Aorta (tissue), 5 donors: ENCODE results near the gene SERHL2. TPM values are rescaled to one million over a fixed set of nuclear protein-coding genes. Genes with fewer than 3 reads are reported as not detected.
A peak's percentile ranks its signal among the peaks of the same experiment; 100 is the strongest.
"Not testable (repeated sequence)": the region's sequence is repeated elsewhere in the genome, so short reads cannot be mapped to it uniquely, and the experiment has no call there.

ENCODE experiments used
- ATAC-seq: fragments of 200-7000 bp; cut with Tn5 transposase; one replicate; pipeline ENCODE4 v1.9.1; 2022; ENCODE audit warnings: moderate library complexity; ENCODE audit not compliant: low FRiP score
- DNase-seq, 2 donors: peaks; one replicate each; pipeline ENCODE4 v3.0.0-alpha.2; 2020
- H3K27ac ChIP-seq, 2 donors: one replicate each; pipeline ENCODE4 v1.5.1; 2013; ENCODE audit warnings: low read length in 2 of 2, mild to moderate bottlenecking in 2 of 2, moderate library complexity in 2 of 2, control low read depth in 1 of 2, inconsistent platforms in 1 of 2, low read depth in 1 of 2
- H3K27me3 ChIP-seq, 2 donors: one replicate each; pipeline ENCODE4 v1.6.1; 2013; ENCODE audit warnings: control low read depth in 1 of 2, low read length in 1 of 2, mild to moderate bottlenecking in 1 of 2, moderate library complexity in 1 of 2; ENCODE audit not compliant: insufficient read depth in 2 of 2, control insufficient read depth in 1 of 2
- H3K36me3 ChIP-seq, 2 donors: one replicate each; pipeline ENCODE4 v1.6.1; 2013; ENCODE audit warnings: control low read depth in 1 of 2, low read length in 1 of 2, mild to moderate bottlenecking in 1 of 2; ENCODE audit not compliant: insufficient read depth in 2 of 2, control insufficient read depth in 1 of 2
- H3K4me1 ChIP-seq, 2 donors: one replicate each; pipeline ENCODE4 v1.6.1; 2013; ENCODE audit warnings: low read length in 2 of 2, control low read depth in 1 of 2, mild to moderate bottlenecking in 1 of 2, moderate library complexity in 1 of 2; ENCODE audit not compliant: insufficient read depth in 2 of 2, control insufficient read depth in 1 of 2
- H3K4me3 ChIP-seq, 2 donors: one replicate each; pipeline ENCODE4 v1.5.1; 2013; ENCODE audit warnings: low read length in 2 of 2, control low read depth in 1 of 2, mild to moderate bottlenecking in 1 of 2
- H3K9me3 ChIP-seq: one replicate; pipeline ENCODE4 v1.6.1; 2013; ENCODE audit warnings: mild to moderate bottlenecking, low read length; ENCODE audit not compliant: control insufficient read depth
- WGBS, 2 donors: extraction: QIAGEN DNeasy Blood & Tissue Kit; methylation state at CpG; one replicate each; pipeline ENCODE4 v1.1.7; 2013; 5-methylcytosine and 5-hydroxymethylcytosine counted together
- intact Hi-C, 2 donors: fragments of 100-400 bp; cut with DNase I; formaldehyde crosslinking; loops; one replicate each; pipeline versions ENCODE4 v1.14.2 to v1.15.0; 2022
- polyA plus RNA-seq, 2 donors: library from polyadenylated mRNA; stranded (reverse); fragments of 200-250 nt; gene quantifications; one replicate each; pipeline ENCODE4 v1.2.3, GENCODE V29; 2013
- total RNA-seq, 2 donors: library from RNA; stranded (reverse); fragmentation: NEBNext Ultra II Directional; extraction: Animal tissue kit (Norgen Biotek cat#: 25700); gene quantifications; one replicate each; pipeline ENCODE4 v1.2.1, GENCODE V29; 2021
- donor health status: healthy with polysubstance abuse.
- donor health status: Bipolar disorder and iron deficiency.
- donor health status: DM: no; HTN: no; CAD: no.
- donor health status: DM: no; HTN: no; CAD: no.
- donor health status: DM: yes; HTN: yes; CAD: no.

SERHL2 gene
- total and polyA plus RNA-seq, 4 donors: 1.6 to 4.2 (median 2.5) TPM

DNA sequence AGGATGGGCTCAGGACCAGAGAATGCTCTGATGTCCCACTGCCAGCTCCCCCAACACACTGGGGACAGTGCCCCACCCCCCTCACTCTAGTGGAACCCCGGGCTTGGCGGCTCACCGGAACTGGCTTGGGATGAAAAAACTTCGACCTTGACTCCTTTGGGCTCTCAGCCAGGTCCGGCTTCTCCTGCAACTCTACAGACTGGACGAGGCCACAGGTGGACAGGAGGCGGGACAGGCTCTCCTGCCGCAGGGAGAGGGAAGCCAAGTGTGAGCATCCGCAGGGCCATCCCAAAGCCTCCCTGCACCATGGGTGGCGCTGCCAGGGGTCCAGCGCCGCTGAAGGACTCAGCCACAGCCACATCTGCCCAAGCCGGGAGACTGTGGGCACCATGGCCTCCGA lies 37.9 kb upstream of the SERHL2 start:
- Histone ChIP-seq H3K9me3 (no peaks in the 10 kb centered on the region), H3K4me3 (no peak overlapping the region), H3K36me3 (no peaks in the 10 kb centered on the region), H3K27ac (no peak overlapping the region), H3K4me1 (no peaks in the 10 kb centered on the region), H3K27me3 (no peaks in the 10 kb centered on the region)
- intact Hi-C loops: no loop called here
- ATAC-seq: no peak
- DNase-seq: no peak
- 83 to 90% methylated on average over 9 to 14 of the region's 14 CpGs for WGBS, 2 donors

DNA sequence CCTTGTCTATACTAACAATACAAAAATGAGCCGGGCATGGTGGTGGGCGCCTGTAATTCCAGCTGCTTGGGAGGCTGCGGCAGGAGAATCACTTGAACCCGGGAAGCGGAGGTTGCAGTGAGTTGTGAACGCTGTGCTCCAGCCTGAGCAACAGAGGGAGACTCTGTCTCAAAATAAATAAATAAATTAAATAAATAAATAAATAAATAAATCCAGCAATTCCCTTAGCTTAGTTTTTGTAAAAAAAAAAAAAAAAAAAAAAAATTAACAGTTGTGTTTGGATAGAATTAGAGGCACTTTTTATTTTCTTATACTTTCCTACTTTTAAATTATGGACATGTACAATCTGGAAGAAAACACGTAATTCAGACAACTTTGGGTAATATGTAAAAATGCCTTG lies 36.7 kb upstream of the SERHL2 start:
- H3K9me3 ChIP-seq, intact Hi-C loops, H3K4me1 ChIP-seq, DNase-seq, H3K4me3 ChIP-seq, ATAC-seq, H3K27ac ChIP-seq, H3K27me3 ChIP-seq, H3K36me3 ChIP-seq: not testable (repeated sequence)
- WGBS, 2 donors: 96 to 98% methylated on average over 7 of the region's 7 CpGs

DNA sequence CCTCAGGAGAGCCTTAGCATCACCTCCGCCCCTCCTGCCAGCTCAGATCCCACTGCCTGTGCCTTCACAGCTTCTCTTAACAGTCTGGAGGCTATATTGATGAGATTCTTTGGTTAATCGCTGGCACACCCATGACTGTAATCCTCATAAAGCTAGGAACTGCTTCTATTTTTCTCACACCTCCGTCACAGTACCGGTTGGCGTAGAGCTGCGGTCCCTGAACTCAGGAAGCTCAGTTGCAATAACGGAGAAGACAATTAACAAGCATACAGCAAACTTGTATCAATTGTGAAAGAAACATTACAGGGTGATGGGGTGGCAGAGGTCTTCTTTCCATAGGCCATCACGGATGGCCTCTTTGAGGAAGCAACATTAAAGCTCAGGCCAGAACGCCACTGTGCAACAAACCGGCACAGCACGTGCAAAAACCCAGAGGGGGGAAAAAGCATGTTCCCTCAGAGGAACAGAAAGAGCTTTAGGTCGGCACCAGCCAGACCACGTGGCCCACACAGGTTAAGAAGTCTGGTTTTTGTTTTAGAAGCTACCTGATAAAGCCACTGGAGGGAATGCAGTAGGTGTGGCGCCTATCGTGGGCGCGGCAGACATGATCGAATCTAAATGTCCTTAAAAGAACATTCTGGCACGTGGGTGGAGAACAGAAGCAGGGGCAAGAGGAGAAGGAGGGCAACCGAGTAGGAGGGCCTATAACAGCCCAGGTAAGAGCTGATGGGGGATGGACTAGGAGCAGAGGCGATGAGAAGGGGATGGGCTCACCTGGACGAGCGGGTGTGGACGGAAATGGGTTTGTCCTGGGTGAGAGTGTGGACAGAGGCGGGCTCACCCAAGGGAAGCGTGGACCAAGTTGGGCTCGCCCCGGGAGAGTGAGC lies 34.9 kb upstream of the SERHL2 start:
- DNase-seq, intact Hi-C loops, H3K36me3 ChIP-seq, ATAC-seq, H3K9me3 ChIP-seq, H3K27me3 ChIP-seq, H3K27ac ChIP-seq, H3K4me1 ChIP-seq: not testable (repeated sequence)
- H3K4me3 ChIP-seq: peak overlapping the region; percentile 34 to 80
- 24 to 41% methylated on average over 5 to 19 of the region's 28 CpGs for whole genome bisulfite sequencing, 2 donors

DNA sequence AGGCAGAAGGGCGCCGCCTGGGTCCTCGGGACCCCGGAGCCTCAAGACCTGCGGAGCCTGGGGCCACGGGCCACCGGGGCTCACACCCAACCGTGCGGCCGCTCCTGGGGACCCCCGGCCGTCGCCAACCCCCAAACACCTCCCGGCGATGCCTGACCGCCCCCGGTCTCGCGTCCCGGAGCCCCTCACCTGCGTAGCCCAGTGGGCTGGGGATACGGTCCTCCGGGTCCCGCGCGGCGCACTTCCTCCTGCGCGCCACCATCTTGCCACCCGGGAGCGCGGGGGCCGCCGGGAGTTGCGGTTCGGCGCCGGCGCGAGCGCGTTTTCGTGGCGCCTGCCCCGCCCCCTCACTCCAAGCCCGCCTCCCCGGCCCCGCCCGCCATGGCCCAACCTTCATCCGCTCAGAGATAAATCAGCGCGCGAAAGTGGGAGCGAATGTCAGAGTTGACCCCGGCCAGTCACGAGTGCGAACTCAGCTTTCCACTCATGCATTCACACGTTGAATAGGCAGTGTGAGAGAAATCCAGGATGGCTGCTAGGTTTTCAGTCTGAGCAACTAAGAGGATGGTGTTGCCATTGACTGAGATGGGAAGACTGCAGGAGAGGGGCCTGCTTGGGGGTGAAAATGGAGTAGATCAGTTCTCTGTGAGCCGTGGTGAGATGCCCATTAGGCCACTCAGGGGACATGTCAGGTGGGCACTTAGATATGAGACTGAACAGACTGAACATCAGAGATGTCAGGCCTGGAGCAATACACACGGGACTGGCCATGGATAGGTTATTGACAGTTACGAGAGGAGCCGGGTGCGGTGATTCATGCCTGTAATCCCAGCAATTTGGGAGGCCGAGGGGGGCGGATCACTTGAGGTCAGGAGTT lies 34.0 kb upstream of the SERHL2 start, which contains the start of gene RRP7A:
Gene RRP7A, minus strand, starts transcription at position 272 of the 877 bp plus-strand sequence. Its CDS starts 10 bp downstream, at position 262.
- intact Hi-C loops: no loop called here
- 7 to 16% methylated on average over 24 to 65 of the region's 65 CpGs for WGBS, 2 donors
- Histone ChIP-seq H3K4me3 (peak within 1 kb of the TSS; percentile 34 to 80), H3K4me1 (no peaks in the 10 kb centered on the region), H3K27me3 (no peaks in the 10 kb centered on the region), H3K9me3 (no peaks in the 10 kb centered on the region), H3K36me3 (no peaks in the 10 kb centered on the region), H3K27ac (peak within 1 kb of the TSS in 1 of 2 donors; percentile 65)
- peak; percentile 86 to 94 for DNase-seq
- peak; percentile 92 for ATAC-seq

DNA sequence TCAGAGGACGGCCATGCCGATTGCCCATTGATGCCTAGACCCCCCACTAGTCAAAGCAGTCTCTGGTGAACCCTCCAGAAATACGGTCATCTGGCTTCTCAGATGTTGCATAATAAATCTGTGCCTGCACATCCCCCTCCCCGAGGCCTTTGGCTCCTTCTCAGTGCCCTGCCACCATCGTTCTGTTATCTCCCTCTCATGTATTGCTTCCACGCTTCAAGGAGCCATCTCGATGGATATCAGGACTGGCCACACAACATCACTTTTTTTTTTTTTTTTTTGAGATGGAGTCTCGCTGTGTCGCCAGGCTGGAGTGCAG lies 32.6 kb upstream of the SERHL2 start:
- DNase-seq: no peak
- no peaks in the 10 kb centered on the region for H3K4me1 ChIP-seq
- H3K4me3 ChIP-seq: no peak overlapping the region
- intact Hi-C loops: no loop called here
- ATAC-seq: no peak
- no peaks in the 10 kb centered on the region for H3K36me3 ChIP-seq
- no peaks in the 10 kb centered on the region for H3K27me3 ChIP-seq
- 94% methylated on average over 7 to 9 of the region's 9 CpGs for WGBS, 2 donors
- H3K9me3 ChIP-seq: no peaks in the 10 kb centered on the region
- no peak overlapping the region for H3K27ac ChIP-seq

DNA sequence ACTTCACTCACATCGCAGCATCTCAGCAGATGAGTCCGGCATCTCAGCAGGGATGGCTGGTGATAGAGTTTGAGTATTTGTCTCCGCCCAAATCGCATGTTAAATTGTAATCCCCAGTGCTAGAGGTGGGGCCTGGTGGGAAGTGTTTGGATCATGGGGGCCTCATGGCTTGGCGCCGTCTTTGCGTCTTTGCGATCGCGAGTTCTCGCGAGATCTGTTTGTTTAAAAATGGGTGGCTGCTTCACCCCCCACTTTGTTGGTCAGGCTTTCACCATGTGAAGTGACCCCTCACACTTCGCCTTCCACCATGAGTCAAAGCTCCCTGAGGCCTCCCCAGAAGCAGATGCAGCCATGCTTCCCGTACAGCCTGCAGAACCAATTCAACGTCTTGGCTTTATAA lies 31.2 kb upstream of the SERHL2 start:
- H3K36me3 ChIP-seq: no peaks in the 10 kb centered on the region
- H3K9me3 ChIP-seq: no peaks in the 10 kb centered on the region
- H3K4me3 ChIP-seq: no peak overlapping the region
- ATAC-seq (no peak), DNase-seq (no peak)
- 88 to 96% methylated on average over 11 to 15 of the region's 15 CpGs for WGBS, 2 donors
- no peaks in the 10 kb centered on the region for H3K27me3 ChIP-seq
- intact Hi-C loops: no loop called here
- no peaks in the 10 kb centered on the region for H3K4me1 ChIP-seq
- H3K27ac ChIP-seq: no peak overlapping the region

DNA sequence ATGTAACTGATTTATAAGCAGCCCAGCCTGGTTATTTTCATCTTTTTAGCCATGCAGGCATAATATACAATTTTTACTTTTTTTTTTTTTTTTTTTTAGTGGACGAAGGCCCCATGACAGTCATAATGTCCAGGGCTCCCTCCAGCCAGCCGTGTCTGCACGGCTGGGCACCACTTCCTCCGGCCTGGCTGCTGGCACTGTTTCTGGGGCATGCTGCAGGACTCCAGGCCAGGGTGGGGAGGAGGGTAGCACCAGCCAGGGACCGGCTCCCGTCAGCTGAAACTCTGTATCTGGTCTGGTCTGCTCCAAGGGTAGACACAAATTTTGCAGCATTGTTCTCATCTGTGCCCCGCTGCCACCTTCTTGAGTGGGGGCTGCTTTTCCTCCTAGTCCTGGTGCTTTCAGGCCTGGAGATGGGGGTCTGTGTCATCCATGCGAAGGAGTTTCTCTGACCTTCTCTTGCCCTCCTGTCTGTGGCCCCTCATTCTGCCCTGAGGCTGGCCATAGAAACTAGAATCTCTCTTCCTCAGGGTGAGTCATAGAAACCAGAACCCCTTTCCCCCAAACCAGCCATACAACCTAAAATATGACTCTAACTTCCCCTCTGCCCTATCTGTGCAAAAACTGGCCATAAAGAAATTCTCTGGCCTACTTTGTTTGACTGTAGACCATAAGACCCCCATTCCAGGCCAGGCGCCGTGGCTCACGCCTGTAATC lies 25.0 kb upstream of the SERHL2 start:
- Histone ChIP-seq H3K9me3 (no peaks in the 10 kb centered on the region), H3K4me1 (no peaks in the 10 kb centered on the region), H3K27me3 (no peaks in the 10 kb centered on the region), H3K36me3 (no peaks in the 10 kb centered on the region), H3K4me3 (no peak overlapping the region), H3K27ac (no peak overlapping the region)
- DNase-seq (no peak), ATAC-seq (no peak)
- intact Hi-C loops: no loop called here
- WGBS, 2 donors: 82 to 92% methylated on average over 10 to 11 of the region's 11 CpGs

DNA sequence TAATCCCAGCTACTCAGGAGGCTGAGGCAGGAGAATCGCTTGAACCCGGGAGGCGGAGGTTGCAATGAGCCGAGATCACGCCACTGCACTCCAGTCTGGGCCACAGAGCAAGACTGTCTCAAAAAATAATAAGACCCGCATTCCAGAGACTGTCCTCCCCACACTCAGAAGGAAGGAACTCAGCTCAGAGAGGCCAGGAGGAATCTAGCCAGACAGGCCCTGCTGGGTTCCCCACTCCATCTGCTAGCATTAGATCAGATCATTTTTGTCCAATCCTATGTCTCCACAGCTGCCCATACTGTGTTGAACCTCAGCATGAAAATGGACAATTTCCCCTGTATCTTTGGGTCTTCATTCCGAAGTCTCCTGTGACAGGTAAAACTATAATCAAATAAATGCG lies 24.3 kb upstream of the SERHL2 start:
- H3K4me1 ChIP-seq, DNase-seq, H3K27ac ChIP-seq, ATAC-seq, H3K4me3 ChIP-seq, intact Hi-C loops, H3K9me3 ChIP-seq, H3K36me3 ChIP-seq, H3K27me3 ChIP-seq: not testable (repeated sequence)
- 87 to 93% methylated on average over 7 to 8 of the region's 8 CpGs for WGBS, 2 donors
